Measurements from ENCODE around the gene ACBD3.

The ACBD3 gene

DNA sequence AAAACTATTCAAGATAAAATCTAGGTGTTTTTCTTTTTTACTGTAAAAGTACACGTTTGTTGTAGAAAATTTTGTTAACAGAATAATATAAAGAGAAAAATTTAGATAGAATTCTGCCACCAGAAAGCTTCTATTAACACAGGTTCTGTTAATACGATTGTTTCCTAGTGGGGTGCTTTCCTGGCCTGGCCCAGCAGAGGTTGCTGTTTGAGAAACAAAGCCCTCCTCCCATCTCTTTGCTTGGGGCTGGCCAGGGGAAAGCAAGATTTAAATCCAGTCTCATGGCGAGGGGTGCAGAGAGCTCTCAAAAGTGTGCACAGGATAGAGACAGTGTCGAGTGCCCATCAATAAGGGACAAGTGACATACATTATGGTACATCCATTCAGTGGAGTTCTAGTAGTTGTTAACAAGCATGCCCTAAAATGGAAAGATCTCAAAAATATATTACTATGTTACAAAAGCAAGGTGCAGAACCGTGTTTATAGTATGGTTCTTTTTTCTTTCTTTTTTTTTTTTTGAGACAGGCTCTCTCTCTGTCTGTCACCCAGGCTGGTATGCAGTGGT lies 14.6 kb upstream of the ACBD3 start:
- DNase-seq: no peak

GRCh38 chr1:226199971-226200370 lies 13.4 kb upstream of the ACBD3 start:
- DNase-seq: no peak

DNA sequence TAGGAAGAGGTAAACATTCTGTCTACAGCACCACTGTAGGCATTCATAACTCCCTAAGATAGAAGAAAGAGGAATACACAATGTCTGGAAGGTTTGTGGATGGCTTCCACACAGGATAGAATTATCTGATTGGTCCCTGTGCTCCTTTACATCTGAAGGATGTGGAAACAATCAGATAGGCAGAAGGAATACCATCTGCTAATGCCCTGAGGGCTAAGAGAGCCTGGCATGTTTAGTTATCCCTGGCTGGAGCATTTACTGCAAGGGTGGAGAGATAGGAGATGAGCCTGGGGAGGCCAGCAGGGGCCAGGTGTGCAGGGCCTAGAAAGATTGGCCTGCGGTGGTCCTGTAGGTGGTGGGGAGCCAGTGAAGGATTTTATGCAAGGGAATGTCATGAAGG lies 8.6 kb upstream of the ACBD3 start:
- DNase-seq: no peak

GRCh38 chr1:226187380-226187779 lies 839 bp upstream of the ACBD3 start:
- no peak for DNase-seq

DNA sequence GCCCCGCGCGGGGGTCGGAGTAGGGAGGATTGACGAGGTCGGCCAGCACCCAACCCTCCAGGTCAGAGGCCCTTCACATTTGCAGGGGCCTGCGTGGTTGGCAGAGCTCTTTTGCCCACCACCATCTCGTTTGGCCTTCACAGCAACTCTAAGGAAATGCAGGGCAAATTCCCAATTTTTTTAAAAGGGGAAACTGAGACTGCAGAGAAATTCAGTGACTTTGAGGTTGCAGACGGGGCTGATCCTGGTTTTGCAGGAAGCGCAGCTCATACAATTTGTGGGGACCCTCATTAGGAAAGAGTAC lies 430 bp upstream of the ACBD3 start:
- DNase-seq: no peak

- DNase-seq: peak; percentile 9
Measured at GRCh38 chr1:226185141-226186036, 1.2 kb downstream of the ACBD3 start.

DNA sequence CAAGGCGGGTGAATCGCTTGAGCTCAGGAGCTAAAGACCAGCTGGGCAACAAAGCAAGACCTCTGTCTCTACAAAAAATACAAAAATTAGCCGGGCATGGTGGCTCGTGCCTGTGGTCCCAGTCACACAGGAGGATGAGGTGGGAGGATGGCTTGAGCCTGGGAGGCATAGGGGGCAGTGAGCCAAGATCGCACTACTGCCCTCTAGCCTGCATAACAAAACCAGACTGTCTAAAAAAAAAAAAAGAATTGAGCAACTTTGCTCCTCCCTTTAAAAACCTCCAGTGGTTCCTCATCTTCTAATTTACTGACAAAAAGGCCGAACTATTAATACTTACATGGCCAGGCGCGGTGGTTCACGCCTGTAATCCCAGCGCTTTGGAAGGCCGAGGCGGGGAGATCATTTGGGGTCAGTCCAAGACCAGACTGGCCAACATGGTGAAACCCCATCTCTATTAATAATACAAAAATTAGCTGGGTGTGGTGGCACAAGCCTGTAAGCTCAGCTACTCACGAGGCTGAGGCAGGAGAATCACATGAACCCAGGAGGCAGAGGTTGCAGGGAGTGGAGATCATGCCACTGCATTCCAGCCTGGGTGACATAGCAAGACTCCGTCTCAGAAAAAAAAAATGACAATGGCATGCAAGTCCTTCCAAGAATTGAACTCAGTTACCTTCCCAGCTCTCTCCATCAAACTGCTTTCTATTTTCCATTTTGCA lies 4.4 kb downstream of the ACBD3 start:
- DNase-seq: no peak

DNA sequence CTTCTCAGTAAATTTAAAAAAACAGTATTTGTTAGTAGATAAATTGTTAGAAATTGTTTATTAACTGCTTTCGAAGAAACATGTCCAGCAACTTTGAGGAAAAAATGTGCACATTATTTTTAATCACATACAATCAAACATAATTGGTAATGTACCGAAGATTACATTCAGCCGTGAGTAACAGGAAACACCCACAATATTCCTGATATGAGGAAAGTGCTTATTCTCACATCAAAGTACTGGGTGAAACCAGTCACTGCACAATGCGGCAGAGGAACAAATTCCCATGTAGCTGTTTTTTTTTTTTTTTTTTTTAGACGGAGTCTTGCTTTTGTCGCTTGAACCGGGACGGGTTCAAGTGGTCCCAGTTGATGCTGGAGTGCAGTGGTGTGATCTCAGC lies 9.7 kb downstream of the ACBD3 start:
- no peak for DNase-seq

- DNase-seq: no peak
Measured at GRCh38 chr1:226172589-226172988, 14.0 kb downstream of the ACBD3 start.

- no peak for DNase-seq
Measured at GRCh38 chr1:226166341-226166740, 20.2 kb downstream of the ACBD3 start.

GRCh38 chr1:226164154-226164553 lies 22.4 kb downstream of the ACBD3 start:
- DNase-seq: no peak

DNA sequence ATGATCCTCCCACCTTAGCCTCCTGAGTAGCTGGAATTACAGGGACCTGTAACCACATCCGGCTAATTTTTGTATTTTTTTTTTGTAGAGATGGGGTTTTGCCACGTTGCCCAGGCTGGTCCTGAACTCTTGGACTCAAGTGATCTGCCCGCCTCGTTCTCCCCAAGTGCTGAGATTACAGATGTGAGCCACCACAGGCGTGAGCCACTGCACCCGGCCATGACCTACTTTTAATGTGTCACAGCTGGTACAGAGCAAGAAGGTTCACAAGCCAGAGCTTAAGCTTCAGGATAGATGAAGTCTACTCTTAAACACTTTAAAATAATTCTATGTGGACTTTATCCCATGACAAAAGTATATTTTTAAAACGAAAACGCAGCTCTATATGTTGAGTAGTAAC lies 23.6 kb downstream of the ACBD3 start:
- DNase-seq: no peak

DNA sequence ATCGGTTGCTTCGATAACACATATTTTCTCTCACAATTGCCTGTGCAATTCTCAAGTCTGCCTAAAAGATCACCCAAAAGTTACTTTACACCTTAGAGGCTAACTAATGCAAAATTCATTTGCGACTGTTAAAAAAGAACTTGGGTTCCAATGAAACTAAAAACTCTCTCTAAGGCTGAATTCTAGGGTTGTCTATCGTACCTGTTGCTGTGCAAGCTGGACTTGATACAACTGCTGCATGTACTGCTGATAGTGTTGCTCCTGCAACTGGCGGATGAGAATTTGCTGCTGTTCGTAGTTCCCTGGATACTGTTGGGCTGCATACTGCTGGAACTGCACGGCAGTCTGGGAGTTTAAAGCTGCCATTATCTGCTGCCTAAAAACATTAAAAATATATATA lies 27.6 kb downstream of the ACBD3 start:
- no peak for DNase-seq

DNA sequence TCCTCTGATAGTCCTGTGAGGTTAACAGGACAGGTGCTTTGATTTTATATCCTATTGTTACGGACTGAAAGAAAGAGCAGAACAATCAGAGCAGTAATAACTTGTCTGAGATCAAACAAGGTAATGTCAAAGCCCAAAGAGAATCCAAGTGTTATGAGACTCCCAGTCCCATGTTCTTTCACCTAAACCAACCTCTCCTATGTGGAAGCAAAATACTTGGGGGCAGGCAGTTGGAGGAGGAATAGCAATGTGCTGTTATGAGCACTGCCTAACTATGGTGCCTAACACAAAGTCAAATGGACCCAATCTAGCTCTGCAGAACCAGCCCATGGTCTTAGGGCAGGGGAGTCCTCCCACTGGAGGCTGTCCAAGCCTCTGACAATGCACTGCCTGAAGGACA lies 28.1 kb downstream of the ACBD3 start:
- no peak for DNase-seq

DNA sequence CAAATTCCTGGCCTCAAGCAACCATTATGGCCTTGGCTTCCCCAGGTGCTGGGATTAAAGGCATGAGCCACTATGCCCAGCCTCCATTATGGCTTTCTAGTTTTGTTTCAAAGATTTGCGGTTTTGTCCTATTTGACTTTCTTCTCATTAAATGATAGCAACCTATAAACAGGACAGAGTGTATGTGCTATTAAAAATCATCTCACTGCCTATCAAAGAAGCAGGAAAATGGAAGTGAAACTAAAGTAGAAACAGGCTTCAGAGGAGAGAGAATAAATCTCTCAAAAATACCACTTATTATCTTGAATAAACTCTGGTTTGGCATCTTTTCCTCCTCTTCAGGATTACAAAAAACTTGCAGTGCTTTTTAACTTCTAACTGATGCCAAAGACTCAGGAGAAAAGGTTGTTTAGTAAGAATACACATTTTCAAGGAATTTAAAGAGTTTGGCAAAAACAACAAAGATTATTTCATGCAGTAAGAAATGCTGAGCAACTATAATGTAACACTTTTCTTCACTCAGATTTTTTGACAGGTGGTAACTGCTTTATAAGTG lies 28.7 kb downstream of the ACBD3 start:
- DNase-seq: no peak

DNA sequence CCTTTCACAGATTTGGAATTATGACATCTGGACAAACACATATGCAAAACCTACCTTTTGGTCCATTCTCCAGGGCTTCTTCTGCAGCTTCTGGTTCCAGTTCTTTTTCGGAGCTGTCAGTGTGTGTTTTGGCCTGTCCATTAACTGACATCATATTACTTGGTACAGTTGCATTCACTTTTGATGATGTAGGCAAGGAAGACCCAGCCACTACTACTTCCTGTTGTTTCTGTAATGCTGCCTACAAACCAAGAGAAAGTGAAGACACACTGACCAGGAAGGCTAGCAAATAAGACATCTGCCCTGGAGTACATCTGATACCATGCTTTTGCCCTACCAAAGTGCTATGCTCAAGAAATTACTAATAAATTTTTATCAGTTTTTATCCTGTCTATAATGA lies 31.9 kb downstream of the ACBD3 start:
- DNase-seq: no peak

DNA sequence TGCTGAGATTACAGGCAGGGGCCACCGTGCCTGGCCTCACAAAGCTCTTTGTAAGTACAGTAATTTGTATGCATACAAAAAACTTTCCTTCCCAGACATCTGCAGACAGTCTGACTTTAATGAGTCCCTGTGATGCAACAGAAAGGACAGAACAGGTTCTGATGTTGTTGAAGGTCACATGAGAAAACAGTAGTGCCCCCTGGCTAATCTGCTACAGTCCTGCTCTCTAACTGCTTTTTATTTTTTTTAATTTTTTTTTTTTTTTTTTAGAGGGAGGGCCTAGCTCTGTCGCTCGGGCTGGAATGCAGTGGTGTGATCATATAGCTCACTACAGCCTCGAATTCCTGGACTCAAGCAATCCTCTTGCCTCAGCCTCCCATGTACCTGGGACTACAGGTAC lies 36.7 kb downstream of the ACBD3 start:
- DNase-seq: no peak

- DNase-seq: no peak
Measured at GRCh38 chr1:226148121-226148648, 38.4 kb downstream of the ACBD3 start.

GRCh38 chr1:226144045-226144444 lies 42.5 kb downstream of the ACBD3 start:
- no peak for DNase-seq

- no peak for DNase-seq
Measured at GRCh38 chr1:226135709-226136108, 50.8 kb downstream of the ACBD3 start.

DNA sequence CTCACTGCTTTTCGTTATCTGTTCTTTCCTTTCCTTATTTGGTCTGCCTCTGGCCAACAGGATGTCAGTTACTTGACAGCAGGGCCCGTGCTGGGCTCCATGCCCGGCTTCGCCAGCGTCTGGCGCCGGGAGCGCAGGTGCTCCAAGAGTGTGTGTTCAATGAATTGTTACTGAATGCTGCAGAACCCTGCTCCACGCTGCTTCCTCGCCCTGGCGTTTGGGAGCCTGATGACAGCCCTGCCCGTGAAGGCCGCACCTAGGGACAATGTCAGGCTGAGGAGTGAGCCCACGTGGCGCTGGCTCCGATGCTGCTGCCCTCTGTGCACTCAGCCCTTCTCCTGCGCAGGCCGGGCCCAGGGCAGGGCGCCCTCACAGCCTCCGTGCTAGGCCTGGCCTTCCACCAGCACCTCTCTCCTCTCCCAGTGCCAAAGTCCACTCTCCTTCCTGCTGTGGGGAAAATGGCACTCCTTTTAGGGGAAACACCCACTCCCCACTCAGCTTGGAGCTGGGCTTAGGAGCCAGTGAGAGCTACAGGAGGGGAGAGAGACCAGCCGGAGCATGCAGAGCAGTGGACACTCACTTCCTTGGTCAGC lies 51.4 kb downstream of the ACBD3 start:
- DNase-seq: no peak

GRCh38 chr1:226134170-226135058 lies 52.1 kb downstream of the ACBD3 start:
- DNase-seq: no peak
